HG03103 (cell line): Measurements from ENCODE around the gene C8A.

Source experiments
- ATAC-seq: cut with Tn5 transposase; IDR thresholded peaks from one replicate; pipeline ENCODE4 v1.9.1; 2021; ENCODE audit warnings: low read depth; ENCODE audit not compliant: unreplicated experiment

Gene C8A

GRCh38 chr1:56836359-56836758 is 18.2 kb upstream of the C8A start:
- no peak for ATAC-seq

GRCh38 chr1:56837244-56837939 is 17.2 kb upstream of the C8A start:
- ATAC-seq: no peak

- no peak for ATAC-seq
These were observed 15.8 kb upstream of the C8A start for GRCh38 chr1:56838759-56839158.

DNA sequence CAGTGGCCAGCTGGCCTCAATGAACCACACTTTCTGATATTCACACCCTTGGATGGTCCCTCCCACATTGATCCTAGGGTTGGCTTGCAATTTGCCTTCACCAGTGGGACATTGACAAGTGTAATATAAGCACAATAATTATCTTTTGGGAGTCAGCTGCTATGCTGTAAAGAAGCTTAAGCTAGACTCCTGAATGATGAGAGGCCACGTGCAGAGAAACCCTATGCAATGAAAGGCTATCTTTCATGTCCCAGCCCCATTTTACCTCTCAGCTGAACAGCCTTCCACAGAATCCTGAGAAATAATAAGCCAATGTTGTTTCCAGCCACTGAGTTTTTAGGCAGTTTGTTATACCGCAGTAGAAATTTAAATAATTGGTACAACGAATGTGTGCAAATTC is 11.1 kb upstream of the C8A start:
- no peak for ATAC-seq

DNA sequence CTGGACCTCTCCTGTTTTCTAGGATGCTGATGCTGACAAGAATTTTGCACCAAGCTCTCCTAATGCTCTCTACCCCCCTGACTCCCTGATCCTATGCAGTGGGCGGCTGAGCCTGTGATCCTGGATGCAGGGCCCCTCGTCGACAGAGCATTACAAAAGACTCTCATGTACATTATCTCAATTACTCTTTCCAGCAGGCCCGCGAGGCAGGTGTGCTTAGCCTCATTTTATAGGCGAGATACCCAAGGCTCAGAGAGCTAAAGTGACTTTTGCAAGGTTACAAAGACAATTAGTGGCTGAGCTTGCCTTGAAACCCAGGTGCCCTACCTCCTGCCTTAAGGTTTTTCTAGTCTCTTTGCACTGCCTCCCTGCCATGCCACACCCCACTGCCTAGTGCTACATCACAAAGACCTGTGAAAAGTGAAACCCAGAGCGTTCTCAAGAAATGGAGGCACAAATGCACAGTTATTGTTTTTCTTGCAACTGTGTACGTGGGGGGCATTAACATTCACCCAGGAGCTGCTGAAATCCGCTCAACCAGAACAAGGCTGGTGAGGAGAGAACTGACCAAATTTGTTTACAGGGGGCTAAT is 10.0 kb upstream of the C8A start:
- ATAC-seq: no peak

- ATAC-seq: no peak
These were observed 9.3 kb upstream of the C8A start for GRCh38 chr1:56845343-56845742.

DNA sequence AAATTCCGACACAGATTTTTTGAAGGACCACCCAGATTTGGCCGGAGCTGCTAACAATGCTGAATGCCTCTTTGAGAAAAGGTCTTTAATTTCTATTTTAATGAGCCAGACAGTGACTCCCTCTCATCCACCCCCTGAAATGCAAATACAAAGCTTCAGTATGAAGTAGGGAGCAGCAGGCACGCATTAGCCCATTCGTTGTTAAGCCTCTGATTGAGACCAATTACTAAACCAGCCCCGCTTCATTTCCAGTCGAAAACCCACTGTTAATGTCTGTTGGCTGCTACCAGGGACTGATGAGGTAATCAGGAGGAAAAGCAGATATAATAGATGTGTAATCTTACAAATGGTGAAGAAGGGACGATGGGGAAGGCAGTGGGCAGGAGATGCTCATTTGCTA is 4.8 kb upstream of the C8A start:
- ATAC-seq: no peak

- ATAC-seq: no peak
These were observed 4.2 kb upstream of the C8A start for GRCh38 chr1:56850411-56850810.

- no peak for ATAC-seq
These were observed 3.7 kb upstream of the C8A start for GRCh38 chr1:56850922-56851321.

DNA sequence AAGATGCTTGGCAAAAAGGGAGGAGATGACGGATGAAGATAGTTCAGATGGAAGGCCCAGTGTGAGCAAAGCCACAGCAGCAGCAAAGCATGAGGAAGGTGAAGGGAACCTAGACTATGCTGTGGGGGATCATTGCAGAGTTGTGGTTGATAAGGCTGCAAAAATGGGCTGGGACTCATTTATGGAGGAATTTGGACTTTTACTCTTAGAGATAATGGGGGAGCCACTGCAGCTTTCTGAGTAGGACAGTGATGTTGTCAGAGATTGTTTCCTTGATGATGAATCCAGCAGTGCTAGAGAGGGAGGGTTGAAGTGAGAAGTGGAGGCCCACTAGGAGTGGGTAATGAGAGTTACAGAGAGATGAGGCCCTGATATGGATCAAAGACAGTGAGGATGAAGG is 2.1 kb upstream of the C8A start:
- ATAC-seq: no peak

DNA sequence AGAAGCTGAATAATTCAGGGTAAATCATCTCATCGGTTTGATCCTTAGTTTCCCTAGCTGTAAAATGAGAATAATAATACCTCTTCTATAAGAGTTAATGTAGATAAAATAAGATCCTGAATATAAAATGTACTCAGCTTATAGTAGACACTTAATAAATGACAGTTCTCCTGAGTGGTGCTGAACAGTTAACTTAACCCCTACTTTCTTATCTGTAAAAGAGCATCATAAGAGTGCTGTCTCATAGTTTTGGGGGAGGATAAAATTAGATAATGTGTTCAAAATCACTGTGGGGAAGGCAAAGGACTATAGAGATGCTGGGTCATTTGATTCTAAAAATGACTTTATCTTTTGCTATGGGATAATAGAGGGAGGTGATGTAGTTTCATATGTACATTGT is 593 bp downstream of the C8A start:
- no peak for ATAC-seq

DNA sequence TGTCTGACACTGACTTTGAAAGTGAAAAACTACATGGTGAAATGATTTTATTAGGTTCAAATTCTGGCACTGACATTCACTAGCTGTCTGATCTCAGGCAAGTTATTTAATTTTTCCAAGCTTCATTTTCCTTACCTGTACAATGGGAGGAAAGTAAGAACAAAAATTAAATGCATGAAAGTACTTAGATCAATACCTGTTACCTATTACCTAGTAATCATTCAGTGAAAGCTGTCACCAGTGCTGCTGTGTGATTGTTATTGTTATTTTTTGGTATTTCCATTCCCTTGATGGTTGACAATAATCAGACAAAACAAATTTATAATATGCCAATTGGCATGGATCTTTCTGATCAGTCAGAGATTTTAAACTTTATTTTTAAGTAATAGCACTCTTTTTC is 1.6 kb downstream of the C8A start:
- no peak for ATAC-seq

DNA sequence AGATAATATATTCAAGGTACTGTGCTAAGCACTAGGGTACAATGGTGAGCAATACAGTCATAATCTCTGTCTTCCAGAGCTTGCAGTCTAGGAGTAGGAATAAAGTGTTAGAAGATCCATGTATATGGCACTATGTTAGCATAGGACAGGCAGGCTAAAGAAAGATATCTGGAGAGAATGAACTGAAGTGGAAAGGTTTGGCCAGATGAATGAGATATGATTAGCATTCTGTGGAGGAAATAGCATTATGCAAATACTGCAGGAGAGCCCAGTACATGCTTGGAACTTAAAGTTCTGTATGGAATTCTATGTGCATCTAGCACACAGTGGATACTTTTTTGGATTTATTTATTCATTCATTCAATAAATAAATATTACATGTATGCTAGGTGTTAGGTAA is 4.7 kb downstream of the C8A start:
- no peak for ATAC-seq

GRCh38 chr1:56863265-56863992 is 8.8 kb downstream of the C8A start:
- no peak for ATAC-seq

DNA sequence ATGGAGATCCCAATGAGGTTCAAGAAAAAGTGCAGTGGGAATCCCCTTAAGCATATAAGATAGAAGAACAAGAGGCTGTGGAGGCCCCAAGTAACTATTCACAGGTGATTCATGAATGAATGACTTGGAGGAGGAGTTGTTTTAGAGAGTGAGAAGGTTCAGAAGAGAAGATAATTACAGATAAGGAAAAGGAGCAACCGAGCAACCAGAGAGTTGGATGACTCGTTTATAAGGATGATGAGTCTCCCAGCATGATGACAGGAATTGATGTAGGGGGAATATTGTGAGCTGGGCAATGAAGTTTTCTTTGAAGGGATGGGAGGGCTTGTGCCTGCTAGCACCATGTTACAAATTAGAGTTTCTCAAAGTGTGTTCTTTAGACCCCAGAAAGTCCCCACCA is 9.8 kb downstream of the C8A start:
- no peak for ATAC-seq

DNA sequence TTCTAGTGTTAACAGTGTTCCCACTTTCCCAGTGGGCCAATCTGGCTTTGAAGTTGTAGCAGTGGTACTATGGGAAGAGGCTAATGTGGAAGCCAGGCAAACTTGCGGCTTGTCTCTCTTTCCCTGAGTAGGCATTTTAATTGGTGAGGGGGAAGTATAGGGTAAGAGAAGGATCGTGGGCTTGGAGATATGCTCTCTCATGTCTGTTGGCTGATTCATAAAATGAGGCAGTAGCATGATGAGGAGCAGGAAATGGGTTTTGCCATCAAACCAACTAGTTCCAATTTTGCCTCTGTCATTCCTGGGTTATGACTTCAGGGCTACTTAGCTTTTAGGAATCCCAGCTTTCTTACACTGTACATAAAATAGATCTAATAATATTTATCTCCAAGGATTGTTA is 12.1 kb downstream of the C8A start:
- ATAC-seq: no peak

DNA sequence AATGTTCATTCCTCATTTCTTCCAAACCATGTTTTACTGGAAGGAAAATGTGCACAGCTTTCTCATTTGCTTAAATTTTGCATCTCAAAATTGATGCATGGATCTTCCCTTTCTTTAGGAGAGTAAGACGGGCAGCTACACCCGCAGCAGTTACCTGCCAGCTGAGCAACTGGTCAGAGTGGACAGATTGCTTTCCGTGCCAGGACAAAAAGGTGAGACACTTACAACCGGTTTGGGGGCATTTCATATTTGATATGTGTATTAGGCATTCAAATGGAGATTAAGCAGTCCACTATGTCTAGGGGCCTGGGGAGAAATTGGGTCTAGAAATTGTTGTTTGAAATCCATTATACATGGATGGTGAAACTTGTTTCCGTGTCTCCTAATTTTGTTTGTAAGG is 12.9 kb downstream of the C8A start:
- no peak for ATAC-seq

DNA sequence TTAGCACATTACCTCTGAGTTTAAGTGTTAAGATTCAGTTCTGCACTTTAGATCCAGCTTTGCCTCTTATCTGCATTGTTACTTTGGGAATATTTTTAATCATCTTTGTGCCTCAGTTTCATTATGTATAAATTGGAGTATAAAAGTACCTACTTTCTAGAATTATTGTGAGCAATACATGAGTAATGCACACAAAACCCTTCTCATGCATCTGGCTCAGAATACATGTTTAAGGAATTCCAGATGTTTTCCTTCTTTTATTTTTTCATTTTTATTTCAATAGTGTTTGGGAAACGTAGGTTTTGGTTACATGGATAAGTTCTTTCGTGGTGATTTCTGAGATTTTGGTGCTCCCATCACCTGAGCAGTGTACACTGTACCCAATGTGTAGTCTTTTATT is 14.2 kb downstream of the C8A start:
- no peak for ATAC-seq

DNA sequence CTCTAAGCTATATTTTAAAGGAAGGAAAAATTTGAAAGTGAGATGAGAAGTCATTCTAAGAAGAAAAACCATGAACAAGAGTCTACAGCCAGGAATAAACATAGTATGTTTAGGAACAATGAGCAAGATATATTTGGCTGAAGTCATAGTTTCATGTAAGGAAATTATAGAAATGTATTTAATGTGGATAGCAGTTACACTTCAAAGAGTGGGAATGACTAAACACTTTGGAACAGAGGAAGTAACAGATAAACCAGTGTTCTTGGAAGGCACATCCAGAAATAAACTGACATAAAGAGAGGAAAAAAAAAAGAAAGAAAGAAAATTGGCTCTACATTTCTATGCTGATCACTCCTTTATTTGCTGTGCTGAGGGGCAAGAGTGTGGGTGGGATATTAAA is 18.0 kb downstream of the C8A start:
- no peak for ATAC-seq

- no peak for ATAC-seq
These were observed 18.6 kb downstream of the C8A start for GRCh38 chr1:56873213-56873612.

GRCh38 chr1:56874689-56875088 is 20.1 kb downstream of the C8A start:
- ATAC-seq: no peak

- ATAC-seq: no peak
These were observed 23.4 kb downstream of the C8A start for GRCh38 chr1:56877973-56878372.
